Placental pericyte (primary cell): ENCODE measurements around the gene MRGPRX1. TPM values are rescaled to one million over a fixed set of nuclear protein-coding genes. Genes with fewer than 3 reads are reported as not detected.

ENCODE experiments used
- total RNA-seq: library from RNA; depleted of rRNA; stranded (reverse); fragments of >200 nt; gene quantifications from 2 replicates; pipeline ENCODE4 v1.2.3, GENCODE V29; 2012

MRGPRX1 gene
- total RNA-seq = not detected in 2 replicates

GRCh38 chr11:18939314-18939713 lies at the start of gene MRGPRX1:
Gene MRGPRX1, minus strand, starts transcription at chr11:18939414. Its CDS starts 4,630 bp downstream, at chr11:18934784.

Other genes with a start within 250 kb of the MRGPRX1 start
- 0.29 and 1.3 TPM in 2 replicates for gene TMEM86A, start 240.6 kb downstream of the MRGPRX1 start, total RNA-seq
- not detected in 2 replicates for gene IGSF22, start 213.2 kb downstream of the MRGPRX1 start, total RNA-seq
- gene PTPN5, start 147.6 kb downstream of the MRGPRX1 start, total RNA-seq = not detected in 2 replicates
- gene MRGPRX2, start 121.3 kb upstream of the MRGPRX1 start, total RNA-seq = not detected in 2 replicates
- gene ZDHHC13, start 177.8 kb upstream of the MRGPRX1 start, total RNA-seq = 9.6 and 19.0 TPM in 2 replicates